Stimulated activated CD4-positive, alpha-beta T cell treated with anti-CD3 and anti-CD28 coated beads, Interleukin-15, amount 100 ng/mL, for 24 hours (primary cell): ENCODE data around the gene ZBTB14.
A peak's percentile ranks its signal among the peaks of the same experiment; 100 is the strongest.

Experiments used
- DNase-seq: peaks from one replicate; pipeline ENCODE4 v3.0.0-alpha.2; 2020

ZBTB14 gene, protein sequence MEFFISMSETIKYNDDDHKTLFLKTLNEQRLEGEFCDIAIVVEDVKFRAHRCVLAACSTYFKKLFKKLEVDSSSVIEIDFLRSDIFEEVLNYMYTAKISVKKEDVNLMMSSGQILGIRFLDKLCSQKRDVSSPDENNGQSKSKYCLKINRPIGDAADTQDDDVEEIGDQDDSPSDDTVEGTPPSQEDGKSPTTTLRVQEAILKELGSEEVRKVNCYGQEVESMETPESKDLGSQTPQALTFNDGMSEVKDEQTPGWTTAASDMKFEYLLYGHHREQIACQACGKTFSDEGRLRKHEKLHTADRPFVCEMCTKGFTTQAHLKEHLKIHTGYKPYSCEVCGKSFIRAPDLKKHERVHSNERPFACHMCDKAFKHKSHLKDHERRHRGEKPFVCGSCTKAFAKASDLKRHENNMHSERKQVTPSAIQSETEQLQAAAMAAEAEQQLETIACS

DNA sequence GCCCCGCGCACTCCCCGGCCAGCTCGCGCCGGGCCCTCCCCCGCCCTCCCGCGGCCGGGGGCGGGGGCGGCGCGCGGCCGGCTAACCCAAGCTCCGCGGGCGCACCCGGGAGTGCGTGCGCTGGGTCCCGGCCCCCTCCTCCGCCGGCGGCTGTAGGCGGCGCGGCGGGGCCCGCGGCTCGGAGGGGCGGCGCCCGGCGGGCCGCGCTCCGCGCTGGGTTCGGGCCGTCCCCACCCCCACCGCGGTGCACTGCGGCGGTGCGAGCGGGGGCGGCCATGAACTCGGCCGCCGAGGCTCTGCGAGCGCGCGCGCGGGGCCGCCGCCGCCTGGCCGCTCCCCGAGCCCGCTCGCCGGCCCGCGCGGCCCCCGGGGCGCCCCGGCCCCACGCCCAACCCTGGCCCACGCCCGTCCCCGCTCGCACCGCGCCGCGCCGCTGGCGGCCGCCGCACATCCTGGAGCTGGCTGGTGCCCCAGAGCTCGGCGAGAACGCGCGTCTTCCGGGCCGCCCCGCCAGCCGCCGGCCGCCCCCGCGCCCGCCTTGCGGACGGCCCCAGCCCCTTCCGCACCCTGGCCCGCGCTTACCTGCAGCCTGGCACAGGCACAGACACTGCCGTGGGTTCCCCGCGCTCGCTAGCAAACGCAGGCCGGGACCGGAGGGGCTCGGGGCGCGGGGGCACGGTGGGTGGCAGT, at the start of gene ZBTB14:
TSS of gene ZBTB14 (minus strand) at position 496 of the 690 bp plus-strand sequence. CDS start 2,480 bp downstream, outside the sequence.
- DNase-seq = peak; percentile 70

DNA sequence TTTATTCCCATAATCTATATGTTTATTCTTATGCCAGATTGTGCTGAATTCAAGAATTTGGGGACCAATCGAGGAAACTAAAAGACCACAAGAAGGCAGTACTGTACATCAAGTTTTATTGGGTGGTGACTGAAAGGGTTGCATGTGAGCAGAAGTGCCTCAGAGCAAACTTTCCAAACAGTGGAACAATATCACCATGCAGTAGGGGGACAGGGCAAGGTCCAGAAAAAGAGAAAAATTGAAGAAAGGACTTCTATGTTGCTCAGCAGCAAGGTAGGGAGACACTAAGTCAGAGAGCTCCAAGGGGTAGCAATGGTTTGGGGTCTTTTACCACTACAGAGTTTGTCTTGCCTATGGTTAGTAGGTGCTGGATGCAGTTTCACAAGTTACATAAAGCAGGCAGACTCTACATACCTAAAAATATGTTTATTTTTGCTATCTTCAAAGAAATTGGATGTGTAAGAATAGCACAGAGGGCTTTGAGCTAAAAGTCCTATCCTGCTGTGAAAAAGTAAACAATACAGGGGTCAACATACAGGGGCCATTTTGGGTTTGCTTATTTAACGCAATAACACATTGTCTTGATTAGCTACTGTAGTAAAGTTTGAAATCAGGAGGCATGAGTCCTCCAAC, 43.8 kb upstream of the ZBTB14 start:
- no peak for DNase-seq

DNA sequence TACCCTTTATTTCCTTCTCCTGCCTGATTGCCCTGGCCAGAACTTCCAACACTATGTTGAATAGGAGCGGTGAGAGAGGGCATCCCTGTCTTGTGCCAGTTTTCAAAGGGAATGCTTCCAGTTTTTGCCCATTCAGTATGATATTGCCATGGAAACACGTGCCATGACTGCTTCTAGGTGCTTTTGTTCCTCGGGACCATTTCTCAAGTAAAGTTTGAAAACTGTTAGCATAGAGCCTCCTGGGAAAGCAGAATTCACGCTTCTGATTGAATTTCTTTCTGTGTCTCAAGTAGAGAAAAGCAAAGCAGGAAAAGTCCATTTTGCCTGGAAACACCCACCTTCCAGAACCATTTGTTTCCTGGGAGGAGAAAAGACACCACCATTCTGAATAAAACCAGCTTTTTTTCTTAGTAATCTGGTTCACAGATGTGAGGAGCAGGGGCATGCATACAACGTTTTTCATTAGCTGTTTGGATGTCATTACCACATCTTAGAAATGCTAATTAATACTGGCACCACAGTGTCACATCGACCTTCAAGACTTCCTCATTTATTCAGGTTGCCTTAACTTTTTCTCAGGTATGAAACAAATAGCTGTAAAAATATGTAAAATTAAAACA, 39.0 kb upstream of the ZBTB14 start:
- no peak for DNase-seq

DNA sequence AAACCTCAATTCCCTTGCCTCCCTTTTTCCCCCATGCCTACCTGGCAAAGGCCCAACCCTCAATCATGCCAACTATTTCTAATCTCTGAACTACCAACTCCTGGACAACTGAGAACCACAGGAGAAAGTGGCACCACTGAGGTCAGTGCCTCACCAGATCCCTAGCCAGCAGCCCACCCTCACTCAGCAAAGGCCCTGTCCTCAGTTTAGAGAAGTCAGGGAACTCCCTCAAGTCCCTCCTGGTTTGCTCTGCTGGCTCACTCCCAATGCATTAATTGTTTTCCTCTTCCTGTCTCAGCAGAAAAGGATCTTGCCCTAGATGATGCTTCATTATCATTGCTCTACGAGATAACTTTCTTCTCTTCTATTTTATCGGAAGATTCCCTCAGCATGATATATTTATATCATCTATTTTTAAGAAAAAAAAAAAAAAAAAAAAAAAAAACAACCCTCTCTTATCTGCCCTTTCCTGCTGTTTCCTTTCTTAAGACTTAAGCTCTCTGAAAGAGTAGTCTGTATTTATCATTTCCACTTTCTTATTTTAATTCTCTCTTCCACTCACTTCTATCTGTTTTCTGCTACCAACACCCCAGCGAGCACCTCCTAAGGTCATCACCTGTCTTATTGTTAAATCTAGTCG, 22.7 kb upstream of the ZBTB14 start:
- DNase-seq = no peak

DNA sequence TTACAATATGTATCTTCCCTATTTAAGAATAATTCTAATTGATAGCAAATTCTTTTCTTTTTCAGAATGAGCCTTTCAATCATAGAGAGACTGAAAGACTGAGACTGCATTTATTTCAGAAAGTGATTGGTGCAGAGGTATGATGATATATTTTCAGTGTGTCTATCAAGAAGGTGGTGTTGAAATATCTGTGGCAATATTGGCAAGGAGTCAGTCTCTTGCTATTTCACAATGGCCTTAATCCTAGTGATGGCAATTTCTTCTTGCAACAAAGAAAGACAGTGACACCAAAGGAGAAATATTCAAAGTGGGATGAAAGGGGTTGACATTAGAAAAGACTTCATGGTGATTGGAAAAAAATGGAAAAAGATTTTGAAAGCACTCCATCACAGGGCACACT, 21.7 kb upstream of the ZBTB14 start:
- no peak for DNase-seq

DNA sequence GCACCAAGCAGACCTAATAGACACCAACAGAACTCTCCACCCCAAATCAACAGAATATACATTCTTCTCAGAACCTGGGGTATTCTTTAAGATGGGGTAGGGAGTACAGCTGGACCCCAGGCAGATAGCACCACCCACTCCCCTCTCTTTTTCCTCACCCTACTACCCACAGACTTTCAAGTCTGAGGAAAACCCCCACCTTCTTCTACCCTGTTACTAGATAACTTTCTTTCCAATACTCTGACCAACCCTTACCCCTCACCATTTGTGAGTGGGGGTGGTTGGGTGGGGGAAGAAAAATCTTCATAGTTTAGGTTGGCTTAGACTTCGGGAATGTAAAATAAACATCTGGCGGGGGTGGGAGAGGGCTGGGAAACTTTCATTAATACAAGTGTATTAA, 20.3 kb upstream of the ZBTB14 start:
- no peak for DNase-seq

DNA sequence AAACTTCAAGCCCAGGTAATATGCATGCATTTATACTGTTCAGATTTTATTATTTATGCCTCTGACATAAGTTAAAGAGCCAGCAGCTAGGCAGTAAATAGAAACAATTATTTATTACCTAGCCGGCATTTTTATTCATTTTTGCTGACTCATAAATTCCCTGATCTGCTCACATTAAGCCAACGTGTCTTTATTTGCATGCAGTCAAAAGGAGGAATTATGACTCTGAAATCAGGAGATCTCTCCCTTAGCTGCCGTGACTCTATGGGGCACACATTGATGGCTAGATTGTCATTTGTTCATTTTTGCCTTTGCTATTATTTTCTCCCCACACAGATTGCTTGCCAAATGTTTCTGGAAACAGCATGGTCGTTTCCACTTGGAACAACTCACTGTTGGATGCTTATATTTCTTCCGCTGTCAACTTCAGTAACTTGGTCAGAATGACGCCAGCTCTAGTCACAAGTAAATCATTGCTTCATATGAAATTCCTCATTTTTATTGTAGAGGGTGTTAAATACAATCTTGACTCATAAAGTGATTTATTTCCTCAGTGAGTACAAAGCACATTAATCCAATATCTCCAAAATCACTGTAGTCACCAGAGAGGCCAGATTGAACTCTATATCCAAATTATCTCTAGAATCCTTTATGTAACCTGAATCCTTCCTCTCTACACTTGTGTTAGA, 15.9 kb upstream of the ZBTB14 start:
- DNase-seq = no peak

DNA sequence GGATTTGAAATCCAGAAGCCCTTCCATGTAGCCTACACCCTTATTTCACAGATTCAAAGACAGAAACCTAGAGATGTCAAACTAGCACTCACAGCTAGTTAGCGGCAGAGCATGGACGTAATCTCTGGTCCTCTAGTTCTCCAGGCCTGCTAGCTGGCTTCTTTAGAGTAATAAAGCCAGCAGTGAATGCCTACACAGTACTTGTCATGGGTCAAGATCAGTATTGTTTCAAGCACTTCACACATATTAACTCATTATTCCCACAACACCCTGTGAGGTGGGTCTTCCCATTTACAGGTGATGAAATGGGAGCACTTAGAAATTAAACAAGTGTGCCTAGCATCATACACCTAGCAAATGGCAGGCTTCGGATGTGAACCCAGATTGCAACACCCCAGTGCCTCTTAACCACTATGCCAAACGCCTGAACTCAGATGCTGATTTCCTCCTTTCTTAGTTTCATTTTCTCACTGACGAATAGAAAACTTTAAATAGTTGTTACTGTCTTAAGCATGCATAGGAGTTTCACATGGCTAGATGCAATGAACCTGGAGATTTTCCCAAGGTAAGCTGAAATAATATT, 14.5 kb upstream of the ZBTB14 start:
- DNase-seq = peak; percentile 14

DNA sequence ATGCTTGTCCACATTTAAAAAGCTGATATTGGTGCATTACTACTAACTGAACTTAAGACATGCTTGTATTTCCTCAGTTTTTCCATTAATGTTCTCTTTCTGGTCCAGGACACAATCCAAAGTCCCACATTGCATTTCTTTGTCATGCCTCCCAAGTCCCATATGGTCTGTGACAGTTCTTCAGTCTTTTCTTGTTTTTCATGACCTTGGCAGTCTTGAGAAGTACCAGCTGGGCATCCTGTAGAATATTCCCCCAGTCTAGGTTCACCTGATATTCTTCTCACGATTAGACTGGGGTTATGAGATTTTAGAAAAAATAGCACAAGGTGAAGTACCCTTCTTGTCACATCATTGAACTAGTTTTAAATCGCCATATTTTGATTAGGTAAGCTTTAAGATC, 10.3 kb upstream of the ZBTB14 start:
- DNase-seq = no peak

DNA sequence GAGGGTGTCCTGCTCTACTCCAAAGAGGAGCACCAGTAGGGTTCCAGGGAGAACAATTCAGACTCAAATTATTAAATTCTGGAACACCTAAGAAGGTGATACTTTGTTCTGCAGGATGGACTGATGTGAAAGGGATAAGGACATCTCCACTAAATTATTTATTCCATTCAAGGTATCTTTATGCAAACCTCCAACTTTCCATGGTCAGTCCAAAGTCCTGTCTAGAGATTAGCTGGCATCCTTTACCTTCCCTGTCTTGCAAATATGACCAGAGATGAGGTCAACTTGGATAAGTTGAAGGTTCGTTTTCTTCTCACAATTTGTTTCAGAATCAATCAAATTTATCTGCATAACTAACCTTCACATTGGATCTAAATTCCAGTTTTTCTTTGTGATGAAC, 8.7 kb upstream of the ZBTB14 start:
- DNase-seq = no peak

DNA sequence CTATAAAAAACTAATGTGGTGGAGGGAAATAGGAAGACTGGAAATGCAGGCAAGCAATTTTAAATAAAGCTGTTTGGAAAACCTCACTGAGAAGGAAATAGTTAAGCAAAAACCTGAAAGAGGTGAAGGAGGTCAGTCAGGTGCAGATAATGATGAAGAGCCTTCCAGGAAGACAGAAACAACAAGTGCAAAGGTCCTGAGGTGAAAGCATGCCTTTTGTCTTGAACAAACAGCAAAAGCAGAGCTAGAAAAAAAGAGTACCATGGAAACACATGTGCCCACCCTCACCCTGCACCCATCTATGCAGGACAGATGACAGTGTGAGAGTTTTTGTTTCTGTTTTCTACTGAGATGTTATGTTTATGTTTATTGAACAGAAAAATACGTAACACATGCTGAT, 8.1 kb upstream of the ZBTB14 start:
- no peak for DNase-seq

DNA sequence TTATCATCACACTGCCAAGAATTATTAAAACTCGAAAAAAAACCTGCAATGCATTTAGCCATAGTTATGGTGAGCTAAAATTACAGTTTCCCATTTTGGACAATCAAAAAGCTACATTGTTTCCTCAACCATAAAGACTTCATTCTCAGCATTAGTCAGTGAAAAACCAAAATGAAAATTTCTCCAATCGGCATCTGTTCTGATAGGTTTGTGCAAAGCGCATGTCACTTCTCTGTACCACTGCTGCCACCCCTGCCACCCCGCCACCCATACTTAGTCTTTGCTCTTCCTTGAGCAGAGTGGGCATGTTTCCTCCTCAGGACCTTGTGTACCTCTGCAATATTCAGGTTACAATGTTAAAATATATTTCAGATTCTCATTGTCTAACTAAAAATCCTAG, 7.1 kb upstream of the ZBTB14 start:
- DNase-seq = no peak

DNA sequence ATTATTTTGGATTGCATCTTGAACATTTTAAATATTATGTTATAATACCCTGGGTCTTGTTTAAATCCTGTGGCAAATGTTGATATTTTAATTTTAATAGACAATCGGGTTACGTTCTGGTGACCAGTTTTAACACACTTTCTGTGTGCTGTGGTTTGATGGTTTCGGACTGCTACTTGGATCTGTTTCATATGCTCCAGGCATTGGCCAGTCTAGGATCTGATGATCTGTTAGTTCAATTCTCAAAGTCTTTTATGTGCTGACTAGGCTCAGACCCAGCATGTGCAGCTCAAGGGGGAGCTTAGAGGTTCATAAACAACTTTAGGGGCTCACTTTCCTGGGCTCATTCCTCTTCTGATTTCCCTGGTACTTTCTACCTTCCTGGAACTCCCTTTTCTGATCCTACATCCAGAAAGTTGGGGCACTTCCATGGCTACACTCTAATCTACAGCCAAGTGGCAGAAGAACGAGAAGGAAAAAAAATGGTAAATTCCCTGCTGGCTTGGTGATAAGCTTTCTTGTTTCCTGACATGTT, 5.0 kb upstream of the ZBTB14 start:
- no peak for DNase-seq

DNA sequence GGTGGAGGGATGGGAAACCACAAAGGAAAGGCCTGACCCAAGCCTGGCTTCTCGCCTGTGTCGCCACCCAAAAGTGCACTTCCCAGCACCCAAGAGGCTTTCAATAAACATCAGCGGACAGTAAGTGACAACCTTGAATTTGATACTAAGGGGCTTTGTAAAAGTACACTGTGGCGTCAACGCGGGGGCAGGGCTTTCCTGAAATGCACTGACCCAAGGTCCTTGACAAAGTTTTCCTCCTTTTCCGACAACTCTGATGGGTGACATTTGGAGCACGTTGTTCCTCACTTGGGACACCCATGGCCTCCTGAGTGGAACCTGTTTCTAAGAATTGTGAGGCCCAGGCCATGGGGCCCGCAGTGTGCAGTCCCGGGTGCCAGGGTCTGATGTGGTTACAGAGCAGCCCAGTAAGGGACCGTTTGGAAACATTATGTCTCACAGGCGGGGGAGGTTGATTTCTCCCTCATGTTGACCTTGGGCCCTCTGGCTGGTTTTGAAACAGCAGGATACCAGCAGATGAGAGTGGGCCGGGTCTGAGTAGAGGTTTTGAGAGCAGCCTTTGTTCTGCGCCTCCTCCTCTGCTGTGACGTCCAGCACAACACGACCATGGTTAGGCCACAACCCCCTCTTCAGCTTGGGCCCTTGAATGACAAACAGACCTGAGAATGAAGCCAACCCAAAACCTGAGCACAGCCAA, 2.8 kb upstream of the ZBTB14 start:
- DNase-seq = no peak

DNA sequence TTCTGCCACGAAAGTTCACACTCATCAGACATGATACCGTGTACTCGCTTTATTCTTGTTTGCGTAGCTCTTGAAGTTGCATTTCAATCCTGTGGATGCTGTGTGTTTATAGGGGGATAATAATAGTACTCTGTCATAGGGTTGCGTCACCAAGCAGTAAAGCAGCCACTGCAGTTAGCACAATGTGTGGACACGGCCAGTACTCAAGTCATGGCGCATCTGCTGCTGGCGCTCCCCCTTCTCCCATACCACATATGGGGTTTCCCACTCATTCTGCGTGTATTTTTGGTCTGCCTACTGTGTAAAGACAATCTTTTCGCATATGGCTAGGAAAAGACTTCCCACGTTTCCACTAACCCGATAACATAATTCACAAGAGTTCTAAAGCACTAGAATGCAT, 2.1 kb upstream of the ZBTB14 start:
- DNase-seq = no peak

DNA sequence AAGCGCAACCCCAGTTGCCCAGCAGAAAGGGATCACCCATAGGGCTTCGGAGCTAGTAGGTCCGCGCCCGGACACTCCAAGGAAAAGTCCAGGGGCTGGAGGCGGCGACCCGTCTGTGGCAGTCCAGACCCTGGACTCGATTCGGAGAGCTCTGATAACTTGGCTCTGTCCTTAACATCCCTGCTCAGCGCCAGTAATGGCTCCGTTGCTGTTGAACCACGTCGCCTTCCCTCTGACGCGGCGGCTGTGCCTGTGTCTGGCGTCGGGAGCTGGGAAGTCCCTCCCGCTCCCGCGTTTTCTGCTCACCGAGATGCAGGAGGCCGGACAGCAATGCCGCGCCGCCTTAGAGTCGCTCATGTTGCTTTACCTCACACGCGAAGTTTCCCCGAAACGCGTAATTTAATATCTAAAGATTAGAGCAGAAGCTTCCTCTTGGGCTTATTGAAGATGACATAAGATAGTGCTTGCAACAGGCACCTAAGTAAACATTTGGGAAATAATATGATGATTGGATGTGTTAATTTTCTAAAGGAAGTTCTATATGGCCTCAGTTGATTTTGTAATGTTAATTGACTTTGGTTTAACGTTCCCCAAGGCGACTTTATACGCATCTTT, 1.3 kb upstream of the ZBTB14 start:
- DNase-seq = peak; percentile 79

DNA sequence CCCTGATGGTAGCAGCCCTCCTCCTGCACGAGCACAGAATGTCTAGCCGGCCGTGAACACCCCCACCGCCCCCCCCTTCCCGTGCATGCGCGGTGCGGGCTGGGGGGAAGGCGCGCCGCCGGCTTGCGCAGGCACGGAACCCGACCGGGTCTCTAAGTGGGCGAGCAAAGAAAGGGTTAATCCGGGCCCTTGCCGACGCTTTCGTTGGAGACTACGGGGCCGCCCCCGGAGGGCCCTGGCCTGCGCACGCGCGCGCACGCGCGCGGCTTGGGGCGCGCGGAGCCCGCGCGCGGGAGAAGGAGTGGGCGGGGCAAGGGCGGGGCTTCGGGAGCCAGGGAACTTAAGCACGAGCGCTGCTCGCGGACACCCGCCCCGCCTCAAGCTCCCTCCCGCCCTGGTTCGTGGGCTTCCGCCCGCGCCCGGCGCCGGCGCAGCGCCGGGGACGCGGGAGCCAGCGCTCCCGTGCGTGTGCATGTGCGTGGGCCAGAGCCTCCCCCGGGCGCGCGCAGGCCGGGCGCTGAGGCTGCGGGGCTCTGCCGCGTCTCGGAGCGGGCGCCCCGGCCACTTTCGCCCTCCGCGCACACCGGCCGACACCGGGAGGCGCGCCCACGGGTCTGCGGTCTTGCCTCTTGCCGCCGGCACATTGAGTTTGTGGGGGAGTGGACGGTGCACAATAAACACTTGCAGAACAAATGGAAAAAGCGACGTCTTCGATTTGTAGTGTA, 617 bp upstream of the ZBTB14 start:
- peak; percentile 94 for DNase-seq

DNA sequence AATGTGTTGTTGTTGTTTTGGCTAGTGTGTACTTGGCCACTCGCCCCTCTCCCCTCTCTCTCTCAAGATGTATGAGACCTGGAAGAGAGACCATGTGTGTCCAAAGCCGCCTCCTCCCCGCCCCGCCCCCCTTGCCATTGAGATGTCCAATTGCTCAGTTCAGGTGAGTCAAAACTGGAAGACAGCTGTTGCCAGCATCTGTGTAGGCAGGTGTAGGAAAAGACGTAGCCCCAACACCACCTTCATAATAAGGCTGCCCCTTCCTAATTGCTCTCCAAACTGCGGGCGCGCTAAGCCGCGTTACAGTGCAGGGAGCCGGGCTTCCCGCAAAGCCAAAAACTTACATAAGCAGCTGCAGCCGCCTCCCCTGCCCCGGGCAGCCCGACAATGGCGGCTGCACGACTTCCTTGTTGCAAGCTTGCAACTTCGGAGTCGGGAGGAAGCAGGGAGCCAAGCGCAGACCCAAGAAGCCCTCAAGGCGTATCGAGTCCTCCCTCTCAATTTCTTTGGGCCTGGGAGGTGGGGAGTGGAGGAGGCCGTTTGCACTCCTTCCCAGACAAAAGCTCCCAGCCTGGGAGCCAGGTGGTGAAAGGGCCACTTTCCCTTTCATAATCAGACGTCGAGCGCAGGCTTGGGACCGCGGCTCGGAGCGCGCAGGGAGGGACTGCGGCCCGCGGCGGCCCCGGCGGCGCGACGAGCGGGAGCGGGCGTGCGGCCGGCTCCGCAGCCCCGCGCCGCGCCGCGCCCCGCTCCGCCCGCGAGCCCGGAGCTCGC, 882 bp downstream of the ZBTB14 start:
- peak; percentile 73 for DNase-seq

DNA sequence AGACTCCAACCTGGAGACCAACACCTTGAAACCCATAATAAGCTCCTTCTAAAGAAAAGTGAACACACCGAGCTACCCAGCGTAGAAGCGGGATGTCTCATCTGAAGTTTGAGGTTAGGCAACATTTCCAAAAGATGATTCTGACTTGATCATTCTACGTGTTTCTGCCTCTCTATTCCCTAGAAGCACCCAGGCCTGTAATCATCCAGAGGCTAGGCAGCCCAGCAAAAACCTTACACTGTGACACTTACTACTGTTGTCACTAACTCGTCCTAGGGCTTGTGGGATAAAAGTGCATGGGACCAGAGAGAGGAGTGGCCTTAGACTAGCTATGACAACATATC, 1.4 kb downstream of the ZBTB14 start:
- DNase-seq = peak; percentile 8
